DND-41 (cell line): ENCODE results near the gene SSMEM1.

Experiments used
- ATAC-seq: fragments of 200-7000 bp; cut with Tn5 transposase; 3 replicates; pipeline ENCODE4 v1.9.1; 2021; ENCODE audit warnings: low read depth; ENCODE audit not compliant: insufficient read depth
- DNase-seq: peaks from one replicate; pipeline ENCODE4 v3.0.0-alpha.2; 2020
- H2AFZ ChIP-seq: 2 replicates; pipeline ENCODE4 v1.6.0; 2012; ENCODE audit warnings: low read depth, low read length
- H3K27ac ChIP-seq: 2 replicates; pipeline ENCODE4 v1.5.1; 2012; ENCODE audit warnings: low read length, inconsistent platforms
- H3K27me3 ChIP-seq: fragments of 200-600 bp; sonication (generic); 2 replicates; pipeline ENCODE4 v1.6.0; 2012; ENCODE audit warnings: low read length, mild to moderate bottlenecking, inconsistent platforms; ENCODE audit not compliant: insufficient read depth, poor library complexity
- H3K36me3 ChIP-seq: 2 replicates; pipeline ENCODE4 v1.5.1; 2012; ENCODE audit warnings: low read length, inconsistent platforms; ENCODE audit not compliant: insufficient read depth
- H3K4me1 ChIP-seq: 2 replicates; pipeline ENCODE4 v1.5.1; 2012; ENCODE audit warnings: mild to moderate bottlenecking, low read length; ENCODE audit not compliant: insufficient read depth
- H3K4me2 ChIP-seq: 2 replicates; pipeline ENCODE4 v1.6.0; 2012; ENCODE audit warnings: mild to moderate bottlenecking, moderate library complexity, low read length, inconsistent platforms; ENCODE audit not compliant: insufficient read depth
- H3K4me3 ChIP-seq, 2 experiments: fragments of 200-600 bp in 1 of 2; shearing (Covaris generic) in 1 of 2; 2 replicates each; pipeline ENCODE4 v1.5.1; 2012 to 2016; ENCODE audit warnings: inconsistent platforms in 2 of 2, low read length in 2 of 2, mild to moderate bottlenecking in 2 of 2, low read depth in 1 of 2, moderate library complexity in 1 of 2
- H3K79me2 ChIP-seq: 2 replicates; pipeline ENCODE4 v1.6.0; 2012; ENCODE audit warnings: low read length, inconsistent platforms; ENCODE audit not compliant: insufficient read depth
- H3K9ac ChIP-seq: 2 replicates; pipeline ENCODE4 v1.6.0; 2012; ENCODE audit warnings: low read depth, mild to moderate bottlenecking, inconsistent platforms, low read length, moderate library complexity
- H3K9me3 ChIP-seq: 2 replicates; pipeline ENCODE4 v1.5.1; 2012; ENCODE audit warnings: low read length, moderate library complexity, mild to moderate bottlenecking, inconsistent platforms; ENCODE audit not compliant: insufficient read depth, severe bottlenecking
- H4K20me1 ChIP-seq: 2 replicates; pipeline ENCODE4 v1.6.0; 2012; ENCODE audit warnings: low read length; ENCODE audit not compliant: insufficient read depth
- EZH2 ChIP-seq: IDR thresholded peaks from 3 replicates; pipeline ENCODE4 v1.6.1; 2012; ENCODE audit warnings: borderline replicate concordance, low read depth, mild to moderate bottlenecking, moderate library complexity, low read length, inconsistent platforms; ENCODE audit not compliant: severe bottlenecking
- TF ChIP-seq, protein P1 (sequence below): IDR thresholded peaks from 2 replicates; pipeline ENCODE4 v1.5.1; 2012; ENCODE audit warnings: borderline replicate concordance, low read length, moderate library complexity, mild to moderate bottlenecking; ENCODE audit not compliant: poor library complexity, severe bottlenecking; ENCODE audit errors: extremely low read depth

Gene SSMEM1

DNA sequence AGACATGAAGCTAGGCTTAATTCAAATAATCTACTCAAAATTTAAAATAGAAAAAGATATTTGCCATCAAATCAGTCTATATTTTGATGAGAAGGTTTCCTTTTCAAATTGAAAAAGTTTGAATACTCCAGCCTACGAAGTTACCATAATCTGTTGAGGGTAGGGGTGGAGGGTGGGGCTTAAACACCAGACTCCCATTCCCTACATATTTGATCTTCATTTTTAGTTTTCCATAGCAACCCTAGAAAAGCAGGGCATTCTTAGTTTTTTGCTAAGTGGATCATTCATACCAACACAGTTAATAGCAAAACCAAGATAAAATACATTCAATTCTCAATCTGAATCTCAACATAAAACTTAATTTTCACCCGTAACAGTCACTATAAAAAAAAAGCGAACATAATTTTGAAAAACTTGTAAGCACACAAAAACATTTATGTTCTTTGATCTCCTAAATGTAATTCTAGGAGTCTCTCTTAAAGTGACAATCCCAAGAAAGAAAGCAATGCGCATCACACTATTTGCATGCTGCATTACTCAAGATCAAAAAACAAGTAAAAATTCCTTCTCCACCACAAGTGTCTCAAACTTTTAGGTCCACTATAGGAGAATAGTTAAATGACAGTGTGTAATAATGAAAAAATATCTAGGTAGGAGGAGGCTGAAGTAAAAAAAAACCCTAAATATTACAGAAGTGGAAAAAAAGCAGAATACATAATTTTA is 33.3 kb upstream of the SSMEM1 start:
- Histone ChIP-seq H3K36me3 (peaks cover 83% of the 10 kb centered on the region), H3K27me3 (no peaks in the 10 kb centered on the region), H3K27ac (no peak overlapping the region), H4K20me1 (peaks cover 4% of the 10 kb centered on the region; the same call in 1 of the 2 replicates), H3K4me2 (no peak overlapping the region), H3K4me1 (no peaks in the 10 kb centered on the region), H3K9ac (no peak overlapping the region), H3K4me3 (no peak overlapping the region), H3K9me3 (no peaks in the 10 kb centered on the region), H3K79me2 (no peaks in the 10 kb centered on the region), H2AFZ (no peak overlapping the region)
- ATAC-seq: no peak
- no peak for DNase-seq
- TF ChIP-seq EZH2: no peak

GRCh38 chr7:130178251-130178650 is 29.4 kb upstream of the SSMEM1 start:
- ATAC-seq: no peak
- Histone ChIP-seq H3K36me3 (peaks cover 87% of the 10 kb centered on the region), H3K4me3 (no peak overlapping the region), H3K4me1 (no peaks in the 10 kb centered on the region), H3K9ac (no peak overlapping the region), H2AFZ (no peak overlapping the region), H3K27ac (no peak overlapping the region), H3K27me3 (no peaks in the 10 kb centered on the region), H3K4me2 (no peak overlapping the region), H3K79me2 (no peaks in the 10 kb centered on the region), H4K20me1 (peaks cover 4% of the 10 kb centered on the region; the same call in 1 of the 2 replicates), H3K9me3 (no peaks in the 10 kb centered on the region)
- no peak for TF ChIP-seq EZH2
- TF ChIP-seq, protein P1, sequence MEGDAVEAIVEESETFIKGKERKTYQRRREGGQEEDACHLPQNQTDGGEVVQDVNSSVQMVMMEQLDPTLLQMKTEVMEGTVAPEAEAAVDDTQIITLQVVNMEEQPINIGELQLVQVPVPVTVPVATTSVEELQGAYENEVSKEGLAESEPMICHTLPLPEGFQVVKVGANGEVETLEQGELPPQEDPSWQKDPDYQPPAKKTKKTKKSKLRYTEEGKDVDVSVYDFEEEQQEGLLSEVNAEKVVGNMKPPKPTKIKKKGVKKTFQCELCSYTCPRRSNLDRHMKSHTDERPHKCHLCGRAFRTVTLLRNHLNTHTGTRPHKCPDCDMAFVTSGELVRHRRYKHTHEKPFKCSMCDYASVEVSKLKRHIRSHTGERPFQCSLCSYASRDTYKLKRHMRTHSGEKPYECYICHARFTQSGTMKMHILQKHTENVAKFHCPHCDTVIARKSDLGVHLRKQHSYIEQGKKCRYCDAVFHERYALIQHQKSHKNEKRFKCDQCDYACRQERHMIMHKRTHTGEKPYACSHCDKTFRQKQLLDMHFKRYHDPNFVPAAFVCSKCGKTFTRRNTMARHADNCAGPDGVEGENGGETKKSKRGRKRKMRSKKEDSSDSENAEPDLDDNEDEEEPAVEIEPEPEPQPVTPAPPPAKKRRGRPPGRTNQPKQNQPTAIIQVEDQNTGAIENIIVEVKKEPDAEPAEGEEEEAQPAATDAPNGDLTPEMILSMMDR: no peak
- DNase-seq: no peak

GRCh38 chr7:130179631-130180030 is 28.0 kb upstream of the SSMEM1 start:
- H3K4me1 ChIP-seq: no peaks in the 10 kb centered on the region
- H3K9me3 ChIP-seq: no peaks in the 10 kb centered on the region
- H3K4me2 ChIP-seq: no peak overlapping the region
- H3K27ac ChIP-seq: no peak overlapping the region
- no peak for ATAC-seq
- peaks cover 4% of the 10 kb centered on the region; the same call in 1 of the 2 replicates for H4K20me1 ChIP-seq
- DNase-seq: no peak
- H3K9ac ChIP-seq: no peak overlapping the region
- peaks cover 86% of the 10 kb centered on the region for H3K36me3 ChIP-seq
- H3K4me3 ChIP-seq: no peak overlapping the region
- H3K27me3 ChIP-seq: no peaks in the 10 kb centered on the region
- no peak overlapping the region for H2AFZ ChIP-seq
- H3K79me2 ChIP-seq: no peaks in the 10 kb centered on the region
- TF ChIP-seq EZH2: no peak
- TF ChIP-seq, protein P1: no peak

DNA sequence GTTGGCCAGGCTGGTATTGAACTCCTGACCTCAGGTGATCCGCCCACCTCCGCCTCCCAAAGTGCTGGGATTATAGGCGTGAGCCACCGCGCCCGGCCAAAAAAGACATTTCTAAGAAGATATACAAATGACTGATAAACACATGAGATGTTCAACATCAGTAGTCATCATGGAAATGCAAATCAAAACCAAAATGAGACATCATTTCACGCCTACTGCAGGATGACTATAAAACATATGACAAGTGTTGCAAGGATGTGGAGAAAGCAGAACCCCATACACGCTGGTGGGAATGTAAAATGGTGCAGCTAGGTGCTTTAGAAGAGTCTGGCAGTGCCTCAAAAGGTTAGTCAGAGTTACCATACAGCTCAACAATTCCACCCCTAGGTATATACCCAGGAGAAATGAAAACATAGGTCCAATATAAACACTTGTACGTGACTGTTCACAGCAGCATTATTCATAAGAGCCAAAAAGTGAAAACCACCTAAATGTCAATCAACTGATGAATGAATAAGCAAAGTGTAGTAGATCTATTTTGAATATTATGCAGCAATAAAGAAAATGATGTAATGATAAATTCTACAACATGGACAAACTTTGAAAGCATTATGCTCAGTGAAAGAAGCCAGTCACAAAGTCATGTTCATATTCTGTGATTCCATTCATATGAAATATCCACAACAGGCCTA is 26.9 kb upstream of the SSMEM1 start:
- no peak overlapping the region for H3K27ac ChIP-seq
- H3K27me3 ChIP-seq: no peaks in the 10 kb centered on the region
- ATAC-seq: no peak
- H3K36me3 ChIP-seq: peaks cover 87% of the 10 kb centered on the region
- TF ChIP-seq, protein P1: no peak
- TF ChIP-seq EZH2: no peak
- H3K4me2 ChIP-seq: no peak overlapping the region
- DNase-seq: no peak
- peaks cover 4% of the 10 kb centered on the region; the same call in 1 of the 2 replicates for H4K20me1 ChIP-seq
- no peak overlapping the region for H2AFZ ChIP-seq
- no peak overlapping the region for H3K4me3 ChIP-seq
- no peaks in the 10 kb centered on the region for H3K79me2 ChIP-seq
- no peak overlapping the region for H3K9ac ChIP-seq
- no peaks in the 10 kb centered on the region for H3K4me1 ChIP-seq
- H3K9me3 ChIP-seq: no peaks in the 10 kb centered on the region
